NCI-H2107 treated with DMSO at 0.1 percent for 48 hours (cell line): ENCODE measurements around the gene LIPH.
"Not testable (repeated sequence)": the region's sequence is repeated elsewhere in the genome, so short reads cannot be mapped to it uniquely, and the experiment has no call there.

Source experiments
- DNase-seq: peaks from one replicate; lab custom pipeline; 2025; ENCODE audit not compliant: unreplicated experiment; lab: John Stamatoyannopoulos, UW

Gene LIPH

GRCh38 chr3:185552358-185552877, at the start of gene LIPH:
LIPH (minus strand) TSS chr3:185552588; CDS start chr3:185552471, 117 bp downstream.
- peak; percentile 50 for DNase-seq

GRCh38 chr3:185595526-185595925, 43.1 kb upstream of the LIPH start:
- DNase-seq, result no peak

GRCh38 chr3:185594073-185594472, 41.7 kb upstream of the LIPH start:
- DNase-seq, result no peak

- DNase-seq, result peak; percentile 65
Measured at GRCh38 chr3:185586686-185587039, 34.3 kb upstream of the LIPH start.

GRCh38 chr3:185585859-185586685, 33.7 kb upstream of the LIPH start, which contains the start of gene SENP2:
SENP2 (plus strand) TSS chr3:185586295; CDS start chr3:185586414, 119 bp downstream.
- DNase-seq, result peak; percentile 100

GRCh38 chr3:185585518-185585858, 33.1 kb upstream of the LIPH start:
- no peak for DNase-seq

- DNase-seq, result no peak
Measured at GRCh38 chr3:185584686-185585085, 32.3 kb upstream of the LIPH start.

- no peak for DNase-seq
Measured at GRCh38 chr3:185583925-185584324, 31.5 kb upstream of the LIPH start.

GRCh38 chr3:185582871-185583270, 30.5 kb upstream of the LIPH start:
- DNase-seq, result no peak

- no peak for DNase-seq
Measured at GRCh38 chr3:185582236-185582635, 29.8 kb upstream of the LIPH start.

GRCh38 chr3:185575108-185575869, 22.9 kb upstream of the LIPH start:
- peak; percentile 93 for DNase-seq

GRCh38 chr3:185572183-185572582, 19.8 kb upstream of the LIPH start:
- DNase-seq, result no peak

GRCh38 chr3:185561958-185562357, 9.6 kb upstream of the LIPH start:
- peak; percentile 22 for DNase-seq

- no peak for DNase-seq
Measured at GRCh38 chr3:185561374-185561943, 9.1 kb upstream of the LIPH start.

- no peak for DNase-seq
Measured at GRCh38 chr3:185560676-185561075, 8.3 kb upstream of the LIPH start.

GRCh38 chr3:185559706-185560090, 7.3 kb upstream of the LIPH start:
- no peak for DNase-seq

- no peak for DNase-seq
Measured at GRCh38 chr3:185558395-185558794, 6.0 kb upstream of the LIPH start.

GRCh38 chr3:185556640-185557039, 4.3 kb upstream of the LIPH start:
- not testable (repeated sequence) for DNase-seq

- no peak for DNase-seq
Measured at GRCh38 chr3:185555860-185556347, 3.5 kb upstream of the LIPH start.

GRCh38 chr3:185555101-185555501, 2.7 kb upstream of the LIPH start:
- DNase-seq, result no peak

- no peak for DNase-seq
Measured at GRCh38 chr3:185549651-185550111, 2.7 kb downstream of the LIPH start.
